Esophagus muscularis mucosa (tissue), 4 donors: ENCODE data around the gene ILF3.

Experiments
- CTCF ChIP-seq, 3 experiments: fragments of 200-600 bp in 2 of 3; fragments of 450-650 bp in 1 of 3; sonication (generic) in 2 of 3; IDR thresholded peaks; one replicate each; pipeline ENCODE4 v1.5.1; 2017 to 2019; ENCODE audit warnings: antibody characterized with exemption in 3 of 3, mild to moderate bottlenecking in 2 of 3, moderate library complexity in 1 of 3
- EP300 ChIP-seq: sonication (generic); formaldehyde crosslinking; IDR thresholded peaks from one replicate; pipeline ENCODE4 v1.6.1; 2017; ENCODE audit warnings: antibody characterized with exemption
- POLR2A ChIP-seq: fragments of 450-650 bp; IDR thresholded peaks from one replicate; pipeline ENCODE4 v1.6.1; 2017; ENCODE audit warnings: antibody characterized with exemption, moderate library complexity, mild to moderate bottlenecking, low read depth
- POLR2AphosphoS5 ChIP-seq, 2 donors: sonication (generic); formaldehyde crosslinking; IDR thresholded peaks; one replicate each; pipeline ENCODE4 v1.6.1; 2017; ENCODE audit warnings: antibody characterized with exemption in 2 of 2

- TF ChIP-seq CTCF (IDR thresholded peaks at IDR 0.05) (no peak), POLR2A (no peak), POLR2AphosphoS5 (IDR thresholded peaks at IDR 0.05) (no peak), EP300 (no peak)
Measured at GRCh38 chr19:10736189-10736588, 82.0 kb downstream of the ILF3 start.
